CD4-positive, CD25-positive, alpha-beta regulatory T cell (primary cell): Measurements from ENCODE around the gene ANKUB1. TPM values are rescaled to one million over a fixed set of nuclear protein-coding genes. Genes with fewer than 3 reads are reported as not detected.
"Not testable (repeated sequence)": the region's sequence is repeated elsewhere in the genome, so short reads cannot be mapped to it uniquely, and the experiment has no call there.

ENCODE experiments used
- ATAC-seq, 2 donors: fragments of 150-1000 bp; cut with Tn5 transposase; one replicate each; pipeline ENCODE4 v1.10.0; 2021; ENCODE audit warnings: low read depth in 2 of 2, moderate number of reproducible peaks in 2 of 2, moderate library complexity in 1 of 2
- DNase-seq, 3 donors: peaks; one replicate each; pipeline versions ENCODE4 v3.0.0 to v3.0.0-alpha.2; 2012 to 2022; ENCODE audit warnings: mixed read lengths in 1 of 3
- H3K27ac ChIP-seq: one replicate; pipeline ENCODE4 v1.7.0; 2013; ENCODE audit warnings: mild to moderate bottlenecking, low read length; ENCODE audit not compliant: insufficient read depth, poor library complexity, severe bottlenecking
- H3K27me3 ChIP-seq: one replicate; pipeline ENCODE4 v1.7.0; 2013; ENCODE audit warnings: low read length; ENCODE audit not compliant: control insufficient read depth, insufficient read depth
- H3K36me3 ChIP-seq: one replicate; pipeline ENCODE4 v1.7.0; 2013; ENCODE audit warnings: mild to moderate bottlenecking, low read length, moderate library complexity; ENCODE audit not compliant: control insufficient read depth, insufficient read depth
- H3K4me1 ChIP-seq: 2 replicates; pipeline ENCODE4 v1.7.0; 2013; ENCODE audit warnings: mild to moderate bottlenecking, low read length; ENCODE audit not compliant: insufficient read depth, control insufficient read depth, poor library complexity, severe bottlenecking
- H3K4me3 ChIP-seq: one replicate; pipeline ENCODE4 v1.7.0; 2013; ENCODE audit warnings: low read depth, mild to moderate bottlenecking, low read length, moderate library complexity
- H3K9me3 ChIP-seq, 2 experiments: 1 replicate in 1 of 2; 2 replicates in 1 of 2; pipeline ENCODE4 v1.7.0; 2013; ENCODE audit warnings: low read length in 2 of 2, mild to moderate bottlenecking in 1 of 2, moderate library complexity in 1 of 2; ENCODE audit not compliant: control insufficient read depth in 2 of 2
- H3K27ac Mint-ChIP-seq, 3 donors: one replicate each; pipeline ENCODE4 v1.8.0; 2020 to 2022; ENCODE audit warnings: mild to moderate bottlenecking in 3 of 3, mixed read lengths in 3 of 3, moderate library complexity in 2 of 3
- H3K27me3 Mint-ChIP-seq: one replicate; pipeline ENCODE4 v1.8.0; 2022; ENCODE audit warnings: mild to moderate bottlenecking, mixed read lengths
- H3K36me3 Mint-ChIP-seq: one replicate; pipeline ENCODE4 v1.8.0; 2020; ENCODE audit warnings: mixed read lengths
- H3K4me1 Mint-ChIP-seq, 4 donors: one replicate each; pipeline ENCODE4 v1.8.0; 2020 to 2022; ENCODE audit warnings: mixed read lengths in 4 of 4, mild to moderate bottlenecking in 1 of 4
- H3K4me3 Mint-ChIP-seq, 4 donors: one replicate each; pipeline ENCODE4 v1.8.0; 2020 to 2022; ENCODE audit warnings: mild to moderate bottlenecking in 4 of 4, mixed read lengths in 4 of 4, moderate library complexity in 3 of 4
- H3K9me3 Mint-ChIP-seq, 7 donors: one replicate each; pipeline ENCODE4 v1.8.0; 2020 to 2022; ENCODE audit warnings: mixed read lengths in 7 of 7, mild to moderate bottlenecking in 3 of 7, moderate library complexity in 2 of 7
- polyA plus RNA-seq, 4 donors: library from polyadenylated mRNA; unstranded; fragments of 300-500 nt; fragmentation: Illumina TruSeq; gene quantifications; one replicate each; pipeline ENCODE4 v1.2.3, GENCODE V29; 2021
- total RNA-seq: library from RNA; stranded (reverse); gene quantifications from one replicate; pipeline ENCODE4 v1.2.3, GENCODE V29; 2022

Gene ANKUB1
- total and polyA plus RNA-seq, 5 donors from 2014 or later, result not detected

GRCh38 chr3:149830902-149831301, 38.5 kb upstream of the ANKUB1 start:
- ATAC-seq (no peak), DNase-seq (no peak)
- peaks cover 0 to 42% (median 14%) of the 10 kb centered on the region in 7 donors for H3K9me3 Mint-ChIP-seq
- no peak overlapping the region for H3K27ac ChIP-seq
- H3K4me3 ChIP-seq, result no peak overlapping the region
- H3K9me3 ChIP-seq, result peaks cover 46 to 57% of the 10 kb centered on the region in 2 experiments
- H3K36me3 Mint-ChIP-seq, result peaks cover 13% of the 10 kb centered on the region
- H3K27me3 ChIP-seq, result no peaks in the 10 kb centered on the region
- peaks cover 10% of the 10 kb centered on the region for H3K36me3 ChIP-seq
- peaks cover 6 to 16% (median 10%) of the 10 kb centered on the region in 4 donors for H3K4me1 Mint-ChIP-seq
- H3K27ac Mint-ChIP-seq, result no peak overlapping the region
- H3K4me1 ChIP-seq, result no peaks in the 10 kb centered on the region
- no peak overlapping the region for H3K4me3 Mint-ChIP-seq
- H3K27me3 Mint-ChIP-seq, result no peaks in the 10 kb centered on the region

- peaks cover 0 to 37% (median 11%) of the 10 kb centered on the region in 7 donors for H3K9me3 Mint-ChIP-seq
- peaks cover 12% of the 10 kb centered on the region for H3K36me3 Mint-ChIP-seq
- DNase-seq, H3K27ac Mint-ChIP-seq, H3K4me3 Mint-ChIP-seq, H3K4me1 ChIP-seq, H3K27ac ChIP-seq, H3K27me3 Mint-ChIP-seq, ATAC-seq, H3K27me3 ChIP-seq, H3K36me3 ChIP-seq, H3K4me3 ChIP-seq: not testable (repeated sequence)
- peaks cover 13 to 20% (median 18%) of the 10 kb centered on the region in 4 donors for H3K4me1 Mint-ChIP-seq
- H3K9me3 ChIP-seq, result peaks cover 38 to 51% of the 10 kb centered on the region in 2 experiments
These were observed 37.3 kb upstream of the ANKUB1 start for GRCh38 chr3:149829631-149830030.

- Histone ChIP-seq H3K4me3 (no peak overlapping the region), H3K27ac (no peak overlapping the region), H3K36me3 (peaks cover 10% of the 10 kb centered on the region), H3K9me3 (peaks cover 27 to 38% of the 10 kb centered on the region in 2 experiments), H3K27me3 (no peaks in the 10 kb centered on the region), H3K4me1 (peaks cover 7% of the 10 kb centered on the region)
- H3K4me1 Mint-ChIP-seq, result peaks cover 19 to 25% (median 24%) of the 10 kb centered on the region in 4 donors
- ATAC-seq (no peak), DNase-seq (no peak)
- H3K9me3 Mint-ChIP-seq, result peaks cover 0 to 30% (median 11%) of the 10 kb centered on the region in 7 donors
- no peak overlapping the region for H3K27ac Mint-ChIP-seq
- peaks cover 9% of the 10 kb centered on the region for H3K36me3 Mint-ChIP-seq
- H3K4me3 Mint-ChIP-seq, result peak overlapping the region in 1 of 4 donors; percentile 44
- no peaks in the 10 kb centered on the region for H3K27me3 Mint-ChIP-seq
These were observed 36.0 kb upstream of the ANKUB1 start for GRCh38 chr3:149828390-149828789.

GRCh38 chr3:149826636-149827035, 34.3 kb upstream of the ANKUB1 start:
- Mint-ChIP-seq H3K9me3 (peaks cover 0 to 14% (median 6%) of the 10 kb centered on the region in 7 donors), H3K36me3 (peaks cover 8% of the 10 kb centered on the region), H3K27me3 (no peaks in the 10 kb centered on the region), H3K4me3 (no peak overlapping the region), H3K4me1 (peaks cover 29 to 43% (median 39%) of the 10 kb centered on the region in 4 donors), H3K27ac (no peak overlapping the region)
- peaks cover 7% of the 10 kb centered on the region for H3K36me3 ChIP-seq
- no peak overlapping the region for H3K4me3 ChIP-seq
- H3K27me3 ChIP-seq, result no peaks in the 10 kb centered on the region
- DNase-seq (no peak), ATAC-seq (no peak)
- H3K9me3 ChIP-seq, result peaks cover 14 to 21% of the 10 kb centered on the region in 2 experiments
- no peak overlapping the region for H3K27ac ChIP-seq
- H3K4me1 ChIP-seq, result peaks cover 7% of the 10 kb centered on the region

- Mint-ChIP-seq H3K27me3 (no peaks in the 10 kb centered on the region), H3K4me1 (peaks cover 61 to 85% (median 71%) of the 10 kb centered on the region in 4 donors), H3K4me3 (no peak overlapping the region), H3K9me3 (peaks cover 0 to 3% (median 0%) of the 10 kb centered on the region in 7 donors), H3K36me3 (peaks cover 6% of the 10 kb centered on the region), H3K27ac (no peak overlapping the region)
- H3K4me3 ChIP-seq, result no peak overlapping the region
- no peak overlapping the region for H3K27ac ChIP-seq
- no peak for DNase-seq
- no peaks in the 10 kb centered on the region for H3K9me3 ChIP-seq
- no peaks in the 10 kb centered on the region for H3K27me3 ChIP-seq
- no peaks in the 10 kb centered on the region for H3K36me3 ChIP-seq
- no peak for ATAC-seq
- peaks cover 27% of the 10 kb centered on the region for H3K4me1 ChIP-seq
These were observed 27.8 kb upstream of the ANKUB1 start for GRCh38 chr3:149820183-149820582.

GRCh38 chr3:149819432-149819831, 27.1 kb upstream of the ANKUB1 start:
- Histone ChIP-seq H3K4me1 (peaks cover 34% of the 10 kb centered on the region), H3K27me3 (no peaks in the 10 kb centered on the region), H3K4me3 (no peak overlapping the region), H3K27ac (no peak overlapping the region), H3K9me3 (no peaks in the 10 kb centered on the region), H3K36me3 (no peaks in the 10 kb centered on the region)
- Mint-ChIP-seq H3K36me3 (peaks cover 6% of the 10 kb centered on the region), H3K4me3 (no peak overlapping the region), H3K4me1 (peaks cover 69 to 90% (median 79%) of the 10 kb centered on the region in 4 donors), H3K27me3 (no peaks in the 10 kb centered on the region), H3K9me3 (peaks cover 0 to 3% (median 0%) of the 10 kb centered on the region in 7 donors), H3K27ac (peak overlapping the region in 1 of 3 donors; percentile 9)
- DNase-seq, result no peak
- ATAC-seq, result no peak

- Histone ChIP-seq H3K36me3 (no peaks in the 10 kb centered on the region), H3K27ac (no peak overlapping the region), H3K4me3 (peak overlapping the region; percentile 13), H3K9me3 (no peaks in the 10 kb centered on the region), H3K27me3 (no peaks in the 10 kb centered on the region), H3K4me1 (peaks cover 45% of the 10 kb centered on the region)
- Mint-ChIP-seq H3K9me3 (no peaks in the 10 kb centered on the region), H3K4me3 (peak overlapping the region in 2 of 4 donors; percentile 70 to 99), H3K27ac (no peak overlapping the region), H3K4me1 (peaks cover 65 to 85% (median 74%) of the 10 kb centered on the region in 4 donors), H3K36me3 (peaks cover 3% of the 10 kb centered on the region), H3K27me3 (no peaks in the 10 kb centered on the region)
- ATAC-seq (no peak), DNase-seq (no peak)
These were observed 24.6 kb upstream of the ANKUB1 start for GRCh38 chr3:149816986-149817385.

GRCh38 chr3:149816311-149816710, 24.0 kb upstream of the ANKUB1 start:
- H3K36me3 Mint-ChIP-seq, result peaks cover 3% of the 10 kb centered on the region
- DNase-seq, result no peak
- Histone ChIP-seq H3K9me3 (no peaks in the 10 kb centered on the region), H3K4me1 (peaks cover 45% of the 10 kb centered on the region), H3K27ac (no peak overlapping the region), H3K4me3 (peak overlapping the region; percentile 10), H3K27me3 (no peaks in the 10 kb centered on the region), H3K36me3 (no peaks in the 10 kb centered on the region)
- H3K27me3 Mint-ChIP-seq, result no peaks in the 10 kb centered on the region
- peaks cover 59 to 79% (median 70%) of the 10 kb centered on the region in 4 donors for H3K4me1 Mint-ChIP-seq
- no peak for ATAC-seq
- peak overlapping the region in 1 of 3 donors; percentile 71 for H3K27ac Mint-ChIP-seq
- H3K4me3 Mint-ChIP-seq, result peak overlapping the region; percentile 3 to 99 (median 38)
- H3K9me3 Mint-ChIP-seq, result no peaks in the 10 kb centered on the region
